Head of caudate nucleus (tissue), 42 donors: Measurements from ENCODE around the gene TSNAX.
A peak's percentile ranks its signal among the peaks of the same experiment; 100 is the strongest.

Experiments
- DNase-seq, 42 donors: peaks; one replicate each; pipeline versions ENCODE4 v3.0.0 to v3.0.0-alpha.2; 2020 to 2021; ENCODE audit warnings: mixed read lengths in 7 of 42
- intact Hi-C: fragments of 100-400 bp; cut with DNase I; formaldehyde crosslinking; loops from one replicate; pipeline ENCODE4 v1.15.0; 2022

TSNAX gene

GRCh38 chr1:231515748-231516147, 12.7 kb upstream of the TSNAX start:
- DNase-seq, result no peak
- intact Hi-C loops, result no loop called here

GRCh38 chr1:231517076-231517475, 11.4 kb upstream of the TSNAX start:
- DNase-seq, result no peak
- intact Hi-C loops, result no loop called here

GRCh38 chr1:231518485-231519034, 9.9 kb upstream of the TSNAX start:
- intact Hi-C loops, result no loop called here

GRCh38 chr1:231519166-231519565, 9.3 kb upstream of the TSNAX start:
- intact Hi-C loops, result no loop called here

More at GRCh38 chr1:231518485-231519034, 9.9 kb upstream of the TSNAX start:
- no peak for DNase-seq

GRCh38 chr1:231522038-231522437, 6.4 kb upstream of the TSNAX start:
- no peak for DNase-seq
- intact Hi-C loops, result no loop called here

More at GRCh38 chr1:231519166-231519565, 9.3 kb upstream of the TSNAX start:
- no peak for DNase-seq

- intact Hi-C loops, result no loop called here
- no peak for DNase-seq
Measured at GRCh38 chr1:231522931-231523642, 5.4 kb upstream of the TSNAX start.

GRCh38 chr1:231523816-231524215, 4.7 kb upstream of the TSNAX start:
- intact Hi-C loops, result no loop called here
- no peak for DNase-seq

- intact Hi-C loops, result loop anchor here (5.0 kb wide), 2 partner anchors 104 to 189 kb away; partner anchors contain the start of genes EGLN1, EXOC8 and SPRTN
Measured at GRCh38 chr1:231526536-231526935, 1.9 kb upstream of the TSNAX start.

GRCh38 chr1:231527586-231528171, 790 bp upstream of the TSNAX start:
- DNase-seq, result peak in 1 of 42 donors; percentile 2
- intact Hi-C loops, result loop anchor here (5.0 kb wide), 2 partner anchors 105 to 190 kb away; partner anchors contain the start of genes EGLN1, EXOC8 and SPRTN

More at GRCh38 chr1:231526536-231526935, 1.9 kb upstream of the TSNAX start:
- no peak for DNase-seq

GRCh38 chr1:231533240-231533639, 4.8 kb downstream of the TSNAX start:
- intact Hi-C loops, result no loop called here
- no peak for DNase-seq

GRCh38 chr1:231534703-231535159, 6.3 kb downstream of the TSNAX start:
- DNase-seq, result no peak
- intact Hi-C loops, result no loop called here

GRCh38 chr1:231536099-231536498, 7.6 kb downstream of the TSNAX start:
- no peak for DNase-seq
- intact Hi-C loops, result no loop called here

- intact Hi-C loops, result no loop called here
- DNase-seq, result no peak
Measured at GRCh38 chr1:231540847-231541246, 12.4 kb downstream of the TSNAX start.

- no peak for DNase-seq
- intact Hi-C loops, result no loop called here
Measured at GRCh38 chr1:231541842-231542241, 13.4 kb downstream of the TSNAX start.

GRCh38 chr1:231544943-231545592, 16.6 kb downstream of the TSNAX start:
- intact Hi-C loops, result no loop called here
- DNase-seq, result no peak

GRCh38 chr1:231546693-231547092, 18.2 kb downstream of the TSNAX start:
- no peak for DNase-seq
- intact Hi-C loops, result no loop called here

- intact Hi-C loops, result no loop called here
- DNase-seq, result no peak
Measured at GRCh38 chr1:231549733-231550447, 21.4 kb downstream of the TSNAX start.

- intact Hi-C loops, result no loop called here
- no peak for DNase-seq
Measured at GRCh38 chr1:231550448-231550781, 21.9 kb downstream of the TSNAX start.

- no peak for DNase-seq
- intact Hi-C loops, result no loop called here
Measured at GRCh38 chr1:231553320-231553719, 24.9 kb downstream of the TSNAX start.
